ENCODE data around the gene CHD5. TPM values are rescaled to one million over a fixed set of nuclear protein-coding genes. Genes with fewer than 3 reads are reported as not detected.

The CHD5 gene
- polyA plus RNA-seq, 1 donor (not counting 4 experiments of a cell fraction or from before 2014, with no cell fraction given): 0.07 TPM

DNA sequence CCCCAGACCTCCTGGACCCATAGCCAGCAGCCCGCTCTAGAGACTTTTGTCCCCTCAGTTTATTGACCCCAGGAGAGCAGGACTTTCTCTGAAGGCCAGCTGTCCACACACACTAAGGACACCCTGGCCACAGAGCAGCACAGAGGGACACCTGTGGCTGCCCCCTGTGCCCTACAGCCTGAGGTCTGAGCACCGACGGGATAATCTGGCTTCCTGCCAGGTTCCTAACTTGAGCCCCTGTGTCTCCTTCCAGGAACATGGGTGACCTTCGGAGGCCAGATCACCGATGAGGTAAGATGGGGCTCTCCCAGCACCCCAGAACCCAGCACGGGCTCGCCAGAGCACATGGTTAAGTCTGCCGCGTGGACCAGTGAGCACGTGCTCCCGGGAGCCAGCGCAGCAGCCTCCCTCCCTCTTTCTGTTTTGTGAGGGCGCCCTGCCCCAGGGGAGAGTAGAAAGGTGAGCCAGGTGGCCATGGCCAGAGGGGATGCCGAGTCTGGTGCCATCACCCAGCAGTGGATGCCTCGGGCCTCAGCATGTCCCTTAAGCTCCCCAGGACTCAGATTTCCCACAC, 106.6 kb downstream of the CHD5 start:
- Histone ChIP-seq H3K4me3 (ENCODE audit: control insufficient read depth in 2 of 3, extremely low read depth in 1 of 3, insufficient read depth in 2 of 3, low read depth in 1 of 3, low read length in 3 of 3) (no peak overlapping the region), H3K4me1 (ENCODE audit: control insufficient read depth, extremely low read depth, insufficient read depth, low read length) (no peaks in the 10 kb centered on the region), H3K36me3 (ENCODE audit: control insufficient read depth in 2 of 2, extremely low read depth in 1 of 2, insufficient read depth in 2 of 2, low read length in 2 of 2) (no peaks in the 10 kb centered on the region), H2AFZ (ENCODE audit: control insufficient read depth, low read length) (no peak overlapping the region), H3K9ac (ENCODE audit: control insufficient read depth, extremely low read depth, insufficient read depth, low read length) (no peak overlapping the region), H3K79me2 (ENCODE audit: control insufficient read depth, insufficient read depth, low read length) (no peaks in the 10 kb centered on the region), H3K9me3 (ENCODE audit: control insufficient read depth, low read depth, low read length) (no peaks in the 10 kb centered on the region), H3K27me3 (ENCODE audit: control insufficient read depth, extremely low read depth, insufficient read depth, low read length) (no peaks in the 10 kb centered on the region), H3K9me1 (ENCODE audit: control insufficient read depth, extremely low read depth, insufficient read depth, low read length) (no peaks in the 10 kb centered on the region), H3K4me2 (ENCODE audit: control insufficient read depth, extremely low read depth, insufficient read depth, low read depth, low read length) (no peak overlapping the region), H4K20me1 (ENCODE audit: control insufficient read depth, extremely low read depth, insufficient read depth, low read length) (no peaks in the 10 kb centered on the region), H3K27ac (ENCODE audit: control insufficient read depth, insufficient read depth, low read length) (no peak overlapping the region)
- dilution Hi-C loops (cut with MboI; ENCODE audit: extremely low pct_ligation_motif_present, low sequenced_read_pairs): no loop called here
- no peak for DNase-seq (ENCODE audit: low read depth, low spot score)
- TF ChIP-seq EZH2 (IDR thresholded peaks at IDR 0.05; ENCODE audit: low read length) (no peak), CTCF (optimal IDR thresholded peaks at IDR 0.05 in 1 of 3, IDR thresholded peaks at IDR 0.05 in 1 of 3, conservative IDR thresholded peaks at IDR 0.05 in 1 of 3; ENCODE audit: extremely low read depth in 1 of 3, insufficient read depth in 2 of 3, low read length in 3 of 3) (no peak)
- no peak for FAIRE-seq

DNA sequence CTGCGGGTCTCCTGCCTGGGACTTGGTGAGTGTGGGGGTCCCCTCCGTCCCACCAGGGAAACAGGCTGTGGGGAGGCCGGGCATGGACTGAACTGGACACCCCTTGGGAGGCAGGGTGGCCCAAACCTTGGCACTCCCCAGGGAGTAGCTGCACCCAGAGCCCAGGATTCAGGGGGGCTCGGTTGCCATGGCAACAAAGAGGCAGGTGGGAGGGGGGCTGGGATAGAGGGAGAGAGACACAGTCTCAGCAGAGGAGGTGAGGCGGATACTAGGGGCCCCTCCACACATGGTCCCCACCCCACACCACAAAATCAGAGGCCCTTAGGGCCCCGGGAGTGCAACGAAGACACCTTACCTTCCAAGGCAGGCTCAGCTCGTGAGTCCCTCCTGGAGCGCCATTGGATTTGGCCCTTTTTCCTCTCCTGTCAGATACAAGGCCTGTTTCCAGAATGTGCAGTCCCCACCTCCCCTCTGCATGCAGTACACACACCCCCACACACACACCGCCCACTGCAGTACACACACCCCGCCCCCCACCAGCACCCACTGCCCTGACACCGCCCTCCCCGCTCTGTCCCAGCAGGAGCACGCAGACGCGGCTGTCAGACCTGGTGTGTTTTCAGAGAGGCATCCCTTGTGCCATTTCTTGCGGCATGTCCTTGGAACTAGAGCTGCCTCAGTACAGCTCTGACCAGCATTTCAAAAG, 107.2 kb downstream of the CHD5 start:
- no peak overlapping the region for H2AFZ ChIP-seq (ENCODE audit: control insufficient read depth, low read length)
- H3K36me3 ChIP-seq (ENCODE audit: control insufficient read depth in 2 of 2, extremely low read depth in 1 of 2, insufficient read depth in 2 of 2, low read length in 2 of 2): no peaks in the 10 kb centered on the region
- H4K20me1 ChIP-seq (ENCODE audit: control insufficient read depth, extremely low read depth, insufficient read depth, low read length): no peaks in the 10 kb centered on the region
- peaks cover 3% of the 10 kb centered on the region for H3K27me3 ChIP-seq (ENCODE audit: control insufficient read depth, extremely low read depth, insufficient read depth, low read length)
- no peak overlapping the region for H3K4me3 ChIP-seq (ENCODE audit: control insufficient read depth in 2 of 3, extremely low read depth in 1 of 3, insufficient read depth in 2 of 3, low read depth in 1 of 3, low read length in 3 of 3)
- H3K9ac ChIP-seq (ENCODE audit: control insufficient read depth, extremely low read depth, insufficient read depth, low read length): no peak overlapping the region
- H3K79me2 ChIP-seq (ENCODE audit: control insufficient read depth, insufficient read depth, low read length): no peaks in the 10 kb centered on the region
- no peak overlapping the region for H3K4me2 ChIP-seq (ENCODE audit: control insufficient read depth, extremely low read depth, insufficient read depth, low read depth, low read length)
- no peak overlapping the region for H3K27ac ChIP-seq (ENCODE audit: control insufficient read depth, insufficient read depth, low read length)
- TF ChIP-seq EZH2 (IDR thresholded peaks at IDR 0.05; ENCODE audit: low read length) (no peak), CTCF (optimal IDR thresholded peaks at IDR 0.05 in 1 of 3, IDR thresholded peaks at IDR 0.05 in 1 of 3, conservative IDR thresholded peaks at IDR 0.05 in 1 of 3; ENCODE audit: extremely low read depth in 1 of 3, insufficient read depth in 2 of 3, low read length in 3 of 3) (no peak)
- FAIRE-seq (no peak), DNase-seq (ENCODE audit: low read depth, low spot score) (no peak)
- H3K9me1 ChIP-seq (ENCODE audit: control insufficient read depth, extremely low read depth, insufficient read depth, low read length): no peaks in the 10 kb centered on the region
- no peaks in the 10 kb centered on the region for H3K9me3 ChIP-seq (ENCODE audit: control insufficient read depth, low read depth, low read length)
- no peaks in the 10 kb centered on the region for H3K4me1 ChIP-seq (ENCODE audit: control insufficient read depth, extremely low read depth, insufficient read depth, low read length)
- dilution Hi-C loops (cut with MboI; ENCODE audit: extremely low pct_ligation_motif_present, low sequenced_read_pairs): no loop called here

All from keratinocyte (primary cell).